Measurements from ENCODE around the gene ERC2.

ERC2 gene

GRCh38 chr3:55812394-55813013 is 655.8 kb downstream of the ERC2 start:
- no peaks in the 10 kb centered on the region for H3K27me3 ChIP-seq (ENCODE audit: control insufficient read depth, insufficient read depth, low read length)
- H3K9ac ChIP-seq, result no peak overlapping the region
- no peak overlapping the region for H2AFZ ChIP-seq
- no peaks in the 10 kb centered on the region for H3K36me3 ChIP-seq (ENCODE audit: control insufficient read depth, insufficient read depth, low read length)
- no peak overlapping the region for H3K27ac ChIP-seq
- no peak overlapping the region for H3K4me2 ChIP-seq (ENCODE audit: low read length)
- H3K4me3 ChIP-seq (ENCODE audit: low read depth, low read length), result no peak overlapping the region
- H3K79me2 ChIP-seq, result no peaks in the 10 kb centered on the region
- H3K9me3 ChIP-seq (ENCODE audit: control insufficient read depth, low read length), result no peaks in the 10 kb centered on the region
- no peaks in the 10 kb centered on the region for H3K4me1 ChIP-seq
- no peak for TF ChIP-seq CTCF (IDR thresholded peaks at IDR 0.05)

GRCh38 chr3:55807210-55807609 is 661.1 kb downstream of the ERC2 start:
- no peak for TF ChIP-seq CTCF (IDR thresholded peaks at IDR 0.05)
- Histone ChIP-seq H3K27me3 (ENCODE audit: control insufficient read depth, insufficient read depth, low read length) (no peaks in the 10 kb centered on the region), H3K9ac (no peak overlapping the region), H3K4me2 (ENCODE audit: low read length) (no peak overlapping the region), H3K4me3 (ENCODE audit: low read depth, low read length) (no peak overlapping the region), H3K27ac (no peak overlapping the region), H2AFZ (no peak overlapping the region), H3K4me1 (no peaks in the 10 kb centered on the region), H3K79me2 (no peaks in the 10 kb centered on the region), H3K9me3 (ENCODE audit: control insufficient read depth, low read length) (no peaks in the 10 kb centered on the region), H3K36me3 (ENCODE audit: control insufficient read depth, insufficient read depth, low read length) (no peaks in the 10 kb centered on the region)

- Histone ChIP-seq H3K4me1 (no peaks in the 10 kb centered on the region), H3K27me3 (ENCODE audit: control insufficient read depth, insufficient read depth, low read length) (no peaks in the 10 kb centered on the region), H3K27ac (no peak overlapping the region), H3K9ac (no peak overlapping the region), H2AFZ (no peak overlapping the region), H3K9me3 (ENCODE audit: control insufficient read depth, low read length) (no peaks in the 10 kb centered on the region), H3K79me2 (no peaks in the 10 kb centered on the region), H3K36me3 (ENCODE audit: control insufficient read depth, insufficient read depth, low read length) (no peaks in the 10 kb centered on the region), H3K4me2 (ENCODE audit: low read length) (no peak overlapping the region), H3K4me3 (ENCODE audit: low read depth, low read length) (no peak overlapping the region)
- no peak for TF ChIP-seq CTCF (IDR thresholded peaks at IDR 0.05)
These were observed 663.1 kb downstream of the ERC2 start for GRCh38 chr3:55805169-55805568.

- Histone ChIP-seq H3K4me3 (ENCODE audit: low read depth, low read length) (no peak overlapping the region), H3K79me2 (no peaks in the 10 kb centered on the region), H3K27ac (no peak overlapping the region), H3K27me3 (ENCODE audit: control insufficient read depth, insufficient read depth, low read length) (no peaks in the 10 kb centered on the region), H3K36me3 (ENCODE audit: control insufficient read depth, insufficient read depth, low read length) (no peaks in the 10 kb centered on the region), H3K9me3 (ENCODE audit: control insufficient read depth, low read length) (no peaks in the 10 kb centered on the region), H3K9ac (no peak overlapping the region), H3K4me1 (no peaks in the 10 kb centered on the region), H2AFZ (no peak overlapping the region), H3K4me2 (ENCODE audit: low read length) (no peak overlapping the region)
- TF ChIP-seq CTCF (IDR thresholded peaks at IDR 0.05), result no peak
These were observed 663.8 kb downstream of the ERC2 start for GRCh38 chr3:55804170-55805095.
